ENCODE measurements around the gene SLC25A42.
"Not testable (repeated sequence)": the region's sequence is repeated elsewhere in the genome, so short reads cannot be mapped to it uniquely, and the experiment has no call there.

The SLC25A42 gene

GRCh38 chr19:19068659-19069654 lies 5.2 kb downstream of the SLC25A42 start:
- no peak for DNase-seq (ENCODE audit: low read depth)

GRCh38 chr19:19071897-19072296 lies 8.1 kb downstream of the SLC25A42 start:
- no peak for DNase-seq (ENCODE audit: low read depth)

GRCh38 chr19:19074196-19074882 lies 10.5 kb downstream of the SLC25A42 start:
- no peak for DNase-seq (ENCODE audit: low read depth)

GRCh38 chr19:19075126-19075525 lies 11.3 kb downstream of the SLC25A42 start:
- no peak for DNase-seq (ENCODE audit: low read depth)

- DNase-seq (ENCODE audit: low read depth) = no peak
These were observed 12.7 kb downstream of the SLC25A42 start for GRCh38 chr19:19076476-19076875.

GRCh38 chr19:19077103-19077502 lies 13.3 kb downstream of the SLC25A42 start:
- DNase-seq (ENCODE audit: low read depth) = no peak

GRCh38 chr19:19078801-19079200 lies 15.0 kb downstream of the SLC25A42 start:
- no peak for DNase-seq (ENCODE audit: low read depth)

- no peak for DNase-seq (ENCODE audit: low read depth)
These were observed 15.8 kb downstream of the SLC25A42 start for GRCh38 chr19:19079571-19079970.

GRCh38 chr19:19081642-19082151 lies 17.9 kb downstream of the SLC25A42 start:
- no peak for DNase-seq (ENCODE audit: low read depth)

- DNase-seq (ENCODE audit: low read depth) = no peak
These were observed 19.8 kb downstream of the SLC25A42 start for GRCh38 chr19:19083413-19084178.

GRCh38 chr19:19087676-19088075 lies 23.9 kb downstream of the SLC25A42 start:
- no peak for DNase-seq (ENCODE audit: low read depth)

- DNase-seq (ENCODE audit: low read depth) = no peak
These were observed 30.7 kb downstream of the SLC25A42 start for GRCh38 chr19:19094513-19094912.

- no peak for DNase-seq (ENCODE audit: low read depth)
These were observed 31.9 kb downstream of the SLC25A42 start for GRCh38 chr19:19095691-19096090.

GRCh38 chr19:19096641-19097627 lies 33.1 kb downstream of the SLC25A42 start:
- DNase-seq (ENCODE audit: low read depth) = no peak

GRCh38 chr19:19098084-19098702 lies 34.4 kb downstream of the SLC25A42 start:
- no peak for DNase-seq (ENCODE audit: low read depth)

- no peak for DNase-seq (ENCODE audit: low read depth)
These were observed 35.2 kb downstream of the SLC25A42 start for GRCh38 chr19:19098703-19099632.

- no peak for DNase-seq (ENCODE audit: low read depth)
These were observed 37.7 kb downstream of the SLC25A42 start for GRCh38 chr19:19101540-19101939.

- DNase-seq (ENCODE audit: low read depth) = not testable (repeated sequence)
These were observed 38.8 kb downstream of the SLC25A42 start for GRCh38 chr19:19102566-19102965.

GRCh38 chr19:19103167-19103566 lies 39.4 kb downstream of the SLC25A42 start:
- no peak for DNase-seq (ENCODE audit: low read depth)

Measured in stimulated activated CD8-positive, alpha-beta memory T cell treated with anti-CD3 and anti-CD28 coated beads, Interleukin-7, amount 100 ng/mL, for 24 hours (primary cell).